Ascending aorta (tissue), 2 donors: Measurements from ENCODE around the gene OCA2. TPM values are rescaled to one million over a fixed set of nuclear protein-coding genes. Genes with fewer than 3 reads are reported as not detected.

Experiments used
- DNase-seq, 2 donors: peaks; one replicate each; pipeline ENCODE4 v3.0.0-alpha.2; 2019; ENCODE audit warnings: low spot score in 2 of 2
- H3K27ac ChIP-seq, 2 donors: fragments of 200-600 bp; sonication (generic); one replicate each; pipeline ENCODE4 v1.5.1; 2016 to 2017; ENCODE audit warnings: mild to moderate bottlenecking in 1 of 2
- H3K27me3 ChIP-seq: fragments of 200-600 bp; sonication (generic); one replicate; pipeline ENCODE4 v1.5.1; 2017
- H3K36me3 ChIP-seq, 2 donors: fragments of 200-600 bp; sonication (generic); one replicate each; pipeline ENCODE4 v1.5.1; 2016
- H3K4me1 ChIP-seq, 2 donors: fragments of 200-600 bp; sonication (generic); one replicate each; pipeline ENCODE4 v1.5.1; 2016 to 2017; ENCODE audit warnings: mild to moderate bottlenecking in 1 of 2
- H3K4me3 ChIP-seq, 2 donors: fragments of 200-600 bp; sonication (generic); one replicate each; pipeline ENCODE4 v1.5.1; 2016 to 2017; ENCODE audit warnings: mild to moderate bottlenecking in 1 of 2
- H3K9me3 ChIP-seq, 2 donors: fragments of 200-600 bp; sonication (generic); one replicate each; pipeline ENCODE4 v1.5.1; 2016
- intact Hi-C: fragments of 100-400 bp; cut with DNase I; formaldehyde crosslinking; loops from one replicate; pipeline ENCODE4 v1.15.1; 2023
- total RNA-seq: library from RNA; depleted of rRNA; stranded (reverse); fragments of >200 nt; gene quantifications from one replicate; pipeline ENCODE4 v1.1.0, GENCODE V29; 2016
- TF ChIP-seq, protein P1 (sequence below), 3 experiments: fragments of 200-600 bp in 2 of 3; fragments of 450-650 bp in 1 of 3; sonication (generic) in 2 of 3; IDR thresholded peaks; one replicate each; pipeline ENCODE4 v1.5.1; 2016 to 2019; ENCODE audit warnings: antibody characterized with exemption in 3 of 3, mild to moderate bottlenecking in 1 of 3, moderate library complexity in 1 of 3

Gene OCA2
- total RNA-seq, 1 donor from 2014 or later, result 1.2 TPM

DNA sequence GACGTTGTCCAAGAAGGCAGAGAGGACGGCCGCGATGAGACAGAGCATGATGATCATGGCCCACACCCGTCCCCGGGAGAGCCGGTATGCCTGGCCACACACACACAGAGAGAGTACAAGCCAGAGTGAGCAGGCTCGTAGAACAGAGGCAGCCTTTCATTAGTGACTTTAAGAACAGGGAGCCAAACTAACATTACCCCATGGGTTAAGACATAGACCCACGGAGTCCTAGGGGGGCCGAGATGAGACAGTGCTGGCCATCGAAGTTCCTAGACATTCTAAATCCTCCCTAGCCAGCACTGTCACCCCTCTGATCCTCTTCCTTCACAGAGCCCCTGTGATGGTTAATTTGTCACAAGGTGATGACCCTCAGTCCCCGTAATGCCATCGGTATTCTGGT lies 114.0 kb downstream of the OCA2 start:
- no peaks in the 10 kb centered on the region for H3K27me3 ChIP-seq
- intact Hi-C loops, result no loop called here
- TF ChIP-seq, protein P1, sequence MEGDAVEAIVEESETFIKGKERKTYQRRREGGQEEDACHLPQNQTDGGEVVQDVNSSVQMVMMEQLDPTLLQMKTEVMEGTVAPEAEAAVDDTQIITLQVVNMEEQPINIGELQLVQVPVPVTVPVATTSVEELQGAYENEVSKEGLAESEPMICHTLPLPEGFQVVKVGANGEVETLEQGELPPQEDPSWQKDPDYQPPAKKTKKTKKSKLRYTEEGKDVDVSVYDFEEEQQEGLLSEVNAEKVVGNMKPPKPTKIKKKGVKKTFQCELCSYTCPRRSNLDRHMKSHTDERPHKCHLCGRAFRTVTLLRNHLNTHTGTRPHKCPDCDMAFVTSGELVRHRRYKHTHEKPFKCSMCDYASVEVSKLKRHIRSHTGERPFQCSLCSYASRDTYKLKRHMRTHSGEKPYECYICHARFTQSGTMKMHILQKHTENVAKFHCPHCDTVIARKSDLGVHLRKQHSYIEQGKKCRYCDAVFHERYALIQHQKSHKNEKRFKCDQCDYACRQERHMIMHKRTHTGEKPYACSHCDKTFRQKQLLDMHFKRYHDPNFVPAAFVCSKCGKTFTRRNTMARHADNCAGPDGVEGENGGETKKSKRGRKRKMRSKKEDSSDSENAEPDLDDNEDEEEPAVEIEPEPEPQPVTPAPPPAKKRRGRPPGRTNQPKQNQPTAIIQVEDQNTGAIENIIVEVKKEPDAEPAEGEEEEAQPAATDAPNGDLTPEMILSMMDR (IDR thresholded peaks at IDR 0.05), result no peak

DNA sequence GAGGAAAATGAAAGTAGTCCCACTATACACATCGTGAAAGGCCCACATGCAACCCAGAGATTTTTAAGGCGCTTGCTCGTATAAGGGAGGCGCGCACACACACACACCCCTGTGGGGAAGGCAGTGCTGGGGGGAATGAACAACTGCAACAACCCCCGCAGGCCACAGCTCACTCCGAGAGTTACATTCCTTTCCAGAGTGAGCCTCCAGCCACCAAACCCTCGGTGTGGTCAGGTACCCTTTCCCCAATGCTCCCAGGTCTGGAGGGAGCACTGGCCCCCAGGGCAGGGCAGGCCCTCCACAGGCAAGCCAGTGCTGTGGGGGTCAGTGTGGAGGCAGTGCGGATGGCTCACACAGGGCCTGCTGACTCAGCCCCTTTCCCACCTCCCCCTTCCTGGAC lies 115.6 kb downstream of the OCA2 start:
- H3K4me1 ChIP-seq, result no peaks in the 10 kb centered on the region
- intact Hi-C loops, result no loop called here
- H3K27me3 ChIP-seq, result no peaks in the 10 kb centered on the region
- no peak for DNase-seq
- no peaks in the 10 kb centered on the region for H3K9me3 ChIP-seq
- TF ChIP-seq, protein P1 (IDR thresholded peaks at IDR 0.05), result no peak
- H3K4me3 ChIP-seq, result no peak overlapping the region
- peaks cover 0 to 21% of the 10 kb centered on the region in 2 donors for H3K36me3 ChIP-seq
- H3K27ac ChIP-seq, result no peak overlapping the region

More for the DNA sequence above, 114.0 kb downstream of the OCA2 start:
- no peak for DNase-seq
- H3K4me3 ChIP-seq, result no peak overlapping the region
- H3K27ac ChIP-seq, result no peak overlapping the region
- peaks cover 0 to 23% of the 10 kb centered on the region in 2 donors for H3K36me3 ChIP-seq
- H3K9me3 ChIP-seq, result no peaks in the 10 kb centered on the region
- no peaks in the 10 kb centered on the region for H3K4me1 ChIP-seq

- H3K4me1 ChIP-seq, result no peaks in the 10 kb centered on the region
- intact Hi-C loops, result no loop called here
- peaks cover 0 to 11% of the 10 kb centered on the region in 2 donors for H3K36me3 ChIP-seq
- no peak overlapping the region for H3K27ac ChIP-seq
- H3K9me3 ChIP-seq, result no peaks in the 10 kb centered on the region
- no peak for DNase-seq
- no peaks in the 10 kb centered on the region for H3K27me3 ChIP-seq
- TF ChIP-seq, protein P1 (IDR thresholded peaks at IDR 0.05), result no peak
- no peak overlapping the region for H3K4me3 ChIP-seq
Observed at GRCh38 chr15:27977696-27978095, 121.4 kb downstream of the OCA2 start.

- TF ChIP-seq, protein P1 (IDR thresholded peaks at IDR 0.05), result no peak
- H3K9me3 ChIP-seq, result no peaks in the 10 kb centered on the region
- no peaks in the 10 kb centered on the region for H3K27me3 ChIP-seq
- no peak for DNase-seq
- H3K4me3 ChIP-seq, result no peak overlapping the region
- H3K27ac ChIP-seq, result no peak overlapping the region
- intact Hi-C loops, result no loop called here
- H3K4me1 ChIP-seq, result no peaks in the 10 kb centered on the region
- H3K36me3 ChIP-seq, result no peaks in the 10 kb centered on the region
Observed at GRCh38 chr15:27973886-27974285, 125.2 kb downstream of the OCA2 start.

- Histone ChIP-seq H3K27ac (no peak overlapping the region), H3K9me3 (no peaks in the 10 kb centered on the region), H3K36me3 (peaks cover 0 to 2% of the 10 kb centered on the region in 2 donors), H3K4me3 (no peak overlapping the region), H3K27me3 (no peaks in the 10 kb centered on the region), H3K4me1 (no peaks in the 10 kb centered on the region)
- TF ChIP-seq, protein P1 (IDR thresholded peaks at IDR 0.05), result no peak
- no peak for DNase-seq
- intact Hi-C loops, result no loop called here
Observed at GRCh38 chr15:27970661-27971392, 128.3 kb downstream of the OCA2 start.
